Renal cortical epithelial cell (primary cell): ENCODE results near the gene CREB5. TPM values are rescaled to one million over a fixed set of nuclear protein-coding genes. Genes with fewer than 3 reads are reported as not detected.

Experiments
- DNase-seq: peaks from one replicate; pipeline ENCODE4 v3.0.0-alpha.2; 2011; ENCODE audit warnings: low read depth
- total RNA-seq: library from RNA; depleted of rRNA; stranded (reverse); fragments of >200 nt; gene quantifications from 2 replicates; pipeline ENCODE4 v1.2.3, GENCODE V29; 2014

Gene CREB5
- total RNA-seq, 1 donor from 2014 or later: 14.1 TPM

DNA sequence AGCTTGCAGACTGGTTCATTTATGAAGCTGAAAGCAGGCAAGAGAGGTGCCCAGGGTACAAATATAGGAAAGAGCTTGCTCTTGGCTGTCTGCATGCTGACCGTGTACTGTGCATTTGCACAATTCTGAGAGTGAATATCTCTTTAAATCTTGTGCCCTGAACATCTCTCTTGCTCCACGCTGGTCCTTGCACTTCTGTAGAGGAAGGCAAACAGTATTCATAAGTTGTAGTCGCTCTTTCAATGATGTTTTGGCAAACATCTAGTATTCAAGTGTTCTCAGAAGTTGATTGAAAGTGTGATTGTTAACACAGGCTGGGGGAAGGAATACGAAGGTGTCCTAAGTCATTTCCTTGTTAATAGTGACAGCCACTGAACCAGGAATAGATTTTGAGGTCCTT is 332.6 kb downstream of the CREB5 start:
- no peak for DNase-seq

DNA sequence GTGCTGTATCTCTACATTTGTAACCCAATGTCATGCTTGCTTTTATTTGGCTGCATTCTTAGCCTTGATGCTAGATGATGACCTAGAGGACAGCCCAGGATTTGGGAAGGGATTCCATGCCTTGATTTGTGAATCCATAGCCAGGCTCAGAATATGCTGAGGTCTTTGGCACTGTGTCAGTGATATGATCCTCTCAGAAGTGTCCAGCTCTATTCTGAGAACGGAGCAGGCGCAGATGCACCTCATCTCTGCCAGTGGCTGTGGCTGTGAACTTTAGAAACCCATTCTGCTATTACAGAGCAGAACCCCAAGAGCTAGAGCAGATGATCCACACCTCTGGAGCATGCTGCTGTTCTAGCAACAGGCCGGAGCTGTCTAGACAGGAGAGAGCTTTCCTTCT is 333.0 kb downstream of the CREB5 start:
- DNase-seq: no peak

DNA sequence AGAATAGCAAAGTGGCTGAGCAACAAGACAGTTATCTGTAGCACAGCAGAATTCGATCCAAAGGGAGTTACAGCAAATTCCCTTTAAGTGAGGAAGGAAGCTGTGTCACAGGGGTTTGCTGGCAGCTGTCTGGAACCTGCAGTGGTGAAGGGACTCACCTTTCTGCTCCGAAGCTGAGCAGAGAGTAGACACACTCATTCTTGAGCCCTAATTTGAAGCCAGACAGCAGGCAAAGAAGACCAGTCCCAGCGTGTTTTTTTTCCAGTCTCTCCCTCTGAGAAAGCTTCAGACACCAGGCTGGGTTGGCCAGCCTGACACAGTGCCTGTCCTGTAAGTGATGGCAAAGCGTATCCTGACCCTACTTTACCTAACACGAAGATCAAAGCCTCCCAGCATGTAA is 335.1 kb downstream of the CREB5 start:
- DNase-seq: no peak

DNA sequence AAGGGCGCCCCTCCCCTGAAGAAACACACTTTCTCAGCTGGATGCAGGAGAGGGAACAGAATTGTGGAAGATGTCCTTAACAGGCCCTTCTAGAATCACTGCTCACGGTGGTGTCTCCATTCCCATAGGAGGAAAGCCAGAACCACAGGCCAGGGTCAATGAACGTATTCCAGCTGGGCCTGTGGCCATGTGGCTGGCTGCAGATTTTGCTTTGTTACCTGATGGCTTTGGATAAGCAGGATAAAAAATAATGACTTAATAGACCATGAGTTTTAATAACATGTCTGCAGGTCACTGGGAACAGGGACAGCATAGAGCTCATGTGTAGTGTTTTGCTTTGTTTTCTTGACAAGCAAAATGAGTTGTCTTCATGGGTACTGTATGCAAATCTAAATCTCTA is 335.5 kb downstream of the CREB5 start:
- DNase-seq: no peak

DNA sequence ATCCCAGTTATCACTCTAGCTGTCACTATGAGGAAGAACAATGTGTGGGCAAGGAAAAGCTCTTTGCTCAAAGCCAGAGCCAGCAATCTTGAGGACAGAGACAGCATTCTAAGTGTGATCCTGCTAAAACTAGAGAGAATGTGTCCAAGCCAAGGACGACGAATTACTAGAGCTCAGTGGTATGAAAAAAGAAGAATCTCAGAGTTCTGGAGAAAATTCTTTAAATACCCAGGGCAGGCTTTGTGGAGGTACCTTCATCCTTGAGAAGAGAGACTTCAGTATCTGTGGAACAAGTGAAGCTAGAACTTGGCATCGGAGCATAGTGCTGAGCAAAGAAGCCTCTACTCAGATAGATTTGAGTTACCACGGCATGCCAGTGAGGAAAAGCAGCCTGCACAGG is 336.0 kb downstream of the CREB5 start:
- DNase-seq: no peak

DNA sequence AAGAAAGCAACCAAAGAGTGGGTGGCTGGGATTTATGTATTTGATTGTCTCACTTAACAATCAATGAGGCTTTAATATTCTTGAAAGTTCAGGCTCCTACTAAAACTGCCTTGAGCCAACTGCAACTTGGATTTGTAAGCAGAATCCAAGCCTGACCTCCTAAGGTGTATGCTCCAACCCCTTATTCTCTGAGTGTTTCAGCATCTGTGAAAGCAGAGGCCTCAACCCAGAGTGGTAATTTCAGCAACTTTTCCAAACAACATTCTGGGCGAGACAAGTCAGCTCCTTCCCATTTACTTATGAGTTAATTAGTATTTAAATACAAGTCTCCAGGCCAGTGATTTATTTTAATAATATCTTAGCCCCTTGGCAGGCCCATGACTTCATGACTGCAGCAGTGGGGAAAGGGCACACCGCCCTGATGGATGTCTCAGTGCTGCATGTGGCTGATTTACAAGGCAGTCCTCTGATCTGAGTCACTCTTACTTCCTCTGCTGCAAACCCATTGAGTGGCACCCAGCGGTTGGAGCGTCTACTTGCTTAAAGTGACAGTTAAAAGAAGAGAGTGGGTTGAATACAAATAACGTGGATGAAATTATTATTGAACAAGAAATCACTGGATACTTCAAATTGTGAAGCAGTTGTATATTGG is 336.7 kb downstream of the CREB5 start:
- DNase-seq: peak; percentile 75

DNA sequence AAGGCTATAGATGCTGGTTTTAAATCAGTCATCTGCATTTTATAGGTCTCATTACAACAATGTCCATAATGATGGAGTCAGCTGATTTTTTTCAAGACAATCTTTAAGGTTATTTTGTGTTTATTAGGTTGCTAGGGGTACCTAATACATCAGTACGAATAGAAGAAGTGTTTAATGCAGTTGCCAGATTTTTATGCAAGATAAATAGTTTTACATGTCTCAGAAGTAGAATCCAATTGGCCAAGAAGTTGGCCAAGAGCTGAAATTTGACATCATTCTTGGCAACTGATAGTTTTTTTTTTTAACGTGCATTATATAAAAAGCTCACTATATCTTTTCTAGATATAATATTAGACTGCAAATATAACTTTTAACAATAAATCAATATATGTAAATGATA is 337.3 kb downstream of the CREB5 start:
- DNase-seq: no peak

DNA sequence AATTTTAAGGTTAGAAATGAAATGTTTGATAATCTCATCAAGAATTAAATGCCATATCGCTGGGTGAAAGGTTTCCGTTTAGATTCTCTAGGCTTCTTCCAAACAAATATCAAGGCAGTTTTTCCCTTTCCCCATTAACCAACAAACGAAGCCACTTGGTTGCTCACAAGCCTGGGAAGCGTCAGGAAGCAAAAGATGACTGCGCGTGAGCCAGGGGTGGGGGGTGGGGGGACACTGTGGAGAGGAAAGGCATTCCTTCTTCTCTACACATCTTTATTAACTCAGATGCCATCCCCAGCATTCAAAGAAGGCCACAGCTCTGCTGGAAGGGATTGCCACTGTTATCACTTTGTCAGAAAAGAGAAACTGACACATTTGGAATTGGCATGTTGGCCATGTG is 338.7 kb downstream of the CREB5 start:
- DNase-seq: no peak

DNA sequence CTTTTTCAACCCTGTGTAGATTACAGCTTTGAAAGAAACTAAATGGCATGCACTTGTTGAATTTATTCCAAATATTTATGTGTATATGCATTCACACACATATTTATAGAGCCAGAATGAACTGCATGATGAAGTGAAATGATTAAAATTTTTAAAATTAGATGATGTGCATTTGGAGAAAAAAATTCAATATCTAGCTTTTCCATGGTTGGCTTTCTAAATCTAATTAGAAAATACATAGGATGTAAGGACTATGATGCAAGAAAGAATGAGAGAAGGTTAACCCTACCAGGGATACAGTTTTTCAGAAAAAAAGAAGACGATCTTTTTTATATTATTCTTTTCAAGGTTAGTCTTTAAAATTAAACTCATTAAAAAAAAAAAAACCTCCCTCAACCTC is 341.3 kb downstream of the CREB5 start:
- DNase-seq: no peak

DNA sequence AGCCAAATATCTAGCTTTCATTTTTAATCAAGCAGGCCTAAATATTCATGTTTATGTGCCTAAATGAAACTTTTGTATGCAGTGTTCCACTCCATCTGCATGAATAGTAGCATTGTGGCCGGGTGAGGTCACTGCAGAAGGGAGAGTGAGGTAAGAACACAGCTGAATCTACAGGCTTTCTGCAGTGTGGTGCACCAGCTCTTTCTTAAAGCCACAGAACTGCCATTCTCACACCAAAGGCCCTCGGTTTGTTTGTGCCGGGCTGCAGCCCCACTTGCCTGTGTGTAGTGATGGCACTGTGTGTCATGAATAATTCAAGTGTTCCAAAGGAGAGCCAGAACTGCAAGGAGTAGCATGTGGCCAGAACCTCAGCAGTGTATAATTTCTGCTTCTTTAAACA is 341.7 kb downstream of the CREB5 start:
- DNase-seq: no peak

DNA sequence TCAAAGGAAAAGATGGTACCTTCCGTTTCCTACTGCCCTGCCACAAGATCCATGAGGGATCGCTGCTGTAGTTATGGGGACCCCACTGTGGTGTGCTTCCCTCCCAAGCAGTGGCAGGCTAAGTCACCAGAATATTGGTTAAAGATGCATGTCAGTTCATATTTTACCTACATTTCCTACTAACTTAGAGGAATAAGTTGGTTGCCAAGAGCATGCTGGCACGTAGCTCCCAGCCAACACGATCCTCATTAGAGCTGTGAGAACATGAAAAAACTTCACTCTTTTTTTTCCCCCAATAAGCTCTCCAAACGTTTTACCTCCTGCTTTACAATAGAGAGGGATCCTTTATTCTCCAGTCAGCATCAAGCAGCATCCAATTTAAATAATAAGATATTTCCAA is 342.1 kb downstream of the CREB5 start:
- no peak for DNase-seq

DNA sequence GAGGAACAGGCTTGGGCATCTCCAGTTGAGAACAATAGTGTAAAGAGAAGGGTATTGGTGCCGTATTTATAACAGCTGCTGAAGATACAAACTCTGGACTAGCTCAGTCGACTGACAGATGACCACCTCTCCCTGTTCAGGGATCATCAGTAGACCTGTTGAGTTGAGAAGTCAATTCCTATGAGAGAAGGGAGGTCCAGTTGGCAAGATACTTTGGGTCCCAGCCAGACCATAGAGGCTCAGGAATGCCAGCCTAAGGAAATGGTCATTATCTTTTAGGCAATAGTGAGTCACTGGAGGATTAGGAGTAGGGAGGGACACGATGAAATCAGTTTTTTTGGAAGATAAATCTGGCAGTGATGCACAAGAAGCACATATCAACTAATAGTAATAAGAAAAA is 342.9 kb downstream of the CREB5 start:
- no peak for DNase-seq

DNA sequence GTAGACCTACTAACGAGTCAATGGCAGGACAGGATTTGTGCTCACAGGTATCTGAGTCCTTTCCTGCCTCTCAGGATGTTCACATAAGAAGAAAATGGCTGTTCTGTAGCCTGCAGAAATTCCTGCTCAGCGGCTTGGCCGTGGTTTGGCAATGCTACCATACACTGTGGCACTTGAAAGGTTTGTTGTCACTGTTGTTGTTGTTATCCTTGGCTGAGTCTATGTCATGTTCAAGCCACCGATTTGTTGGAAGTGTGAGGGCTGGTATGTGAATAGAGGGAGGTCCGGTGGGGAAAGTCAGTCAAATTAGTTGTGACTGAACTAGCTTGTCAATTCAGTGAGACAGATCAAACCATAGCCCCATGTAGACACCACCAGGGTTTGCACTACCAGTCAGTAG is 345.9 kb downstream of the CREB5 start:
- DNase-seq: no peak

DNA sequence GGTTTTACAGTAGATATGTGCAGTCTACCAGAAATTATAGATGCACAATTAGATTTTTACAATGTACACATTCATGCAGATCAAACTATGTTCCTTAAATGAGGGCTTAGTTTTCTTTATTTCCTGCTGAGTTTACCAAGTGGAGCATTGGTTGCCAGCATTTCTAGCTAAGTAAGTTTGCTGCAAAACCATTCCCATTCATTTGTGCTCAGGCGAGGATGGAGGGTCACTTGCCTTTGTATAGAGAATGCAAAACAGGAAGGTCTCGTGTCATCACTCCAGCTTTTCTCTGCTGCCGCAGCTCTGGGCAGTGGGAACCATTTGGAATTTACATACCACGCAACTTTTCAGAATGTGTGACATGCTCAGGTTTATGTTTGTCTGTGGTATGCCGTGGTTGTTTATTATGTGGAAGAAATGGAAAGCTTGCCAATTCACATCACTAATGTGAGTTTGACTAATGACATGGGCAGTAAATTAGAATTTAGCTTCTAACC is 347.2 kb downstream of the CREB5 start:
- DNase-seq: peak; percentile 95

DNA sequence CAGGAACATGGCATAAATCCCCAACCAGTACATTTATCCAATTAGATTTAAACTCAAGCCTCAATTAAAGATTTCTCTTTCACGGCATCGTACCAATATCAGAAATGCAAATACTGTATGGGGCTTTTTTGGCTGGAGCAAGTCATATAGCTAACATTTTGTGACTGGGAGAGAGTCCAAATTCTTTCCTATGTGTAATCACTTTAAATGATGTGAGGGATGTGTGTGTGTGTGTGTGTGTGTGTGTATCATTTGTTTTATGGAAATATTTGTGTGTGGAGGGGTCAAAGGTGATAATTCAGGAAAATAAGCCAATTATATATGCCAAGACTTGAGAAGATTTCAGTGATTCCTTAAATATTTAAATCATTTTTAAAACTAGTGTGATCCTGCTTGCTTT is 349.2 kb downstream of the CREB5 start:
- DNase-seq: no peak

DNA sequence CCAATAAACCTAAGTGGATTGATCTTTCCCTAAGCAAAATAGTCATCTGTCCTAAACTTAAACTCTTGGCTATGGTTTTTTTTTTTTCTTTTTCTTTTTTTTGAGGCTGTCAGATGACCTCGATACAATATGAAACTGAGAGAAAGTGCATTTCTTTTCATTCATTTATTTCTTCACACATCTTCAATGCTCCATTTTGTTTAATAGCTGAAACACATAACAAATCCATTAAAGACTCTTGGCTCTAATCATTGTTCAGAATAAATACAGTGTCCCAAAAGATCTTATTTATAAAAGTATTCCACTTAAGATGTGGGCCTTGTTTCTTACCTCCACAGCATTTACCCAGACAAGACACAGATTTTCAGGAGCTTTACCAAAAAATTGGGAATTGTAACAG is 350.3 kb downstream of the CREB5 start:
- no peak for DNase-seq

DNA sequence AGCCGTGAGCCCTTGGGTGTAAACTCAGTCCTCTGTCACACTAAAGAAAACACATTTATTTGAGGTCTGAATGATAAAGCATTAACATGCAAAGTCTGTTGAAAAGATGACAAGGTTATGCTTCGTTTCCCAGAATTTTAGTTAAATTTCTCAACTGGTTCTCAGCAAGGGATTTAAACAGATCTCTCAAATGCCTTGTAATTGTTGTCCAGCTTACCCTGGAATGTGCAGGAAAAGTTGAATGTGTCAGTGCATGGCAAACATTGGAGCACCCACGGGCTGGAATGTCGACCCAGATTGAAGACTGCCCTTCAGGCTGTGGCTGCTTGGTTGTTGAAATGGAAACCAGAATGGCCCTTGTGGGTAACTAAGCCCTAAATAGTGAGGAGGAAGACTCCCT is 354.0 kb downstream of the CREB5 start:
- peak; percentile 52 for DNase-seq

DNA sequence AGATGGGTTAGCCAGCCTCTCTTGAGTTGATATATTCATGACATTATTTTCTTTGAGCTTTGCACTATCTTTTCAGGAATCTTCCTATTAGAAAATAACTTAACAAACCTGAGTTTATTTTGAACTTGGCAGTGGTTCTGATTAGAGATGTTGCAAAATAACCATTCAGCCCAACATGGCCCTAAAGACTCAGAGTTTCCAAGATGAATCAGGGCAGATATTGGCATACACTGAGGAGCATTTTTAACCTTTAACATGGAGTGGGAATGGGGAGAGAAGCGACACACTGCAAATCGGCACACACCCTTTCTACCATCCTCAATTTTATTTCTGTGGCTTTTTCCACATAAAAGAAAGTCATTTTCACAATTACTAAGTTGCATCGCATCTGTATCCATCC is 355.0 kb downstream of the CREB5 start:
- DNase-seq: no peak

DNA sequence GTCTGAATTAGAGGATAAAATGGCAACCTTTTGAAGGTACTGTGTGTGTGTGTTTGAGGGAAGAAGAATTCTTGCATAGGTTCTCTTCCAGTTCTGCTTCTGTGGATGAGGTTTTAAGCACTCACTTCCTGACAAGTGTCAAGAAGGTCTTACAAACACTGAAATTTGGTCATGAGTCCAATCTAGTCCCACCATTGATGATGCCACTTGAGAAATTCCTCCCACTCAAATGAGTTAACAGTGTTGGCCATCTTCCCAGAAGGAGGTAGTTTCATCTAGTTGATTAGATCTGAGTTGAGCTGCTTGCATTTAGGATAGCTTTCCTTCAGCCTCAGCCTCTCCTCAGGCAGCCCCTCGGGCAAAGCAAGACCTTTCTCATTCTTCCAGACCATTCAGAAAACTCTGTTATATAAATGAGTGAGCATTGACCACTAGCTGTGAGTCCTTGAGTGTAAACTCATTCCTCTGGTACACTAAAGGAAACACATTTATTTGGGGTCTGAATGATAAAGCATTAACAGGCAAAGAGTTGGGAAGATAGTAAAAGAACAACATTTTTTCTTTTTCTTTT is 356.3 kb downstream of the CREB5 start:
- DNase-seq: peak; percentile 92

DNA sequence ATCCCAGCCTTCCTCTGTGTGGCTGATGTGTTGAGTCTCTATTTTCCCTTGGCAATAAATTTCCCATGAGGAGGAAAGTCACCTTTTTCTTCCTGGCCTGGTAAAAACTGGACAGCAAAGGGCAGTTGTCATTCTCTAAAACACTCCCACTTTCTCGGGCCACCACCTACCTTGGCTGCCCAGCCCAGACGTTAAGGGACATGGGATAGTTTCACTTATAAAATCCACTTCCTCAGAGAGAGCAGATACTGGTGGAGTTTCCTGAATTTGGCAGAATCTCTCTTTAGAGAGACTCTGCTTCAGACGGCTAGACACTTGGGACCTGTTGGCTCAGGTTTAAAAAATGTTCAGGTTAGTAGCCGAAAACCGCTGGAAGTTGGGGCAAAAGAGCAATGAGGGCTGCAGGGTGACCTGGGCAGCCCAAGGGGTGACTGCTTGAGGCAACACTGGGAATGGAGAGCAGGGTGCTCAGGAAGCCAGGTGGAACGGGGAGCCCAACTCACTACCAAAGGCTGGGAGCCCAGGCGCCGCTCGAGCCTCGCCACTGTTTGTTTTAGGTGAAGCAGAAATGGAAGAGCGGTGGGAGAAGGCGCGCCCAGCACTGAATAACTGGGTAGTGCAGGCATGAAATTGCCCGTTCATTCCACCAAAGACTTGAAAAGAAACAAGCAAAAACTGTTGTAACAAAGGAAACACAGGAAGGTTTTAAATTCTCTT is 359.7 kb downstream of the CREB5 start:
- no peak for DNase-seq

DNA sequence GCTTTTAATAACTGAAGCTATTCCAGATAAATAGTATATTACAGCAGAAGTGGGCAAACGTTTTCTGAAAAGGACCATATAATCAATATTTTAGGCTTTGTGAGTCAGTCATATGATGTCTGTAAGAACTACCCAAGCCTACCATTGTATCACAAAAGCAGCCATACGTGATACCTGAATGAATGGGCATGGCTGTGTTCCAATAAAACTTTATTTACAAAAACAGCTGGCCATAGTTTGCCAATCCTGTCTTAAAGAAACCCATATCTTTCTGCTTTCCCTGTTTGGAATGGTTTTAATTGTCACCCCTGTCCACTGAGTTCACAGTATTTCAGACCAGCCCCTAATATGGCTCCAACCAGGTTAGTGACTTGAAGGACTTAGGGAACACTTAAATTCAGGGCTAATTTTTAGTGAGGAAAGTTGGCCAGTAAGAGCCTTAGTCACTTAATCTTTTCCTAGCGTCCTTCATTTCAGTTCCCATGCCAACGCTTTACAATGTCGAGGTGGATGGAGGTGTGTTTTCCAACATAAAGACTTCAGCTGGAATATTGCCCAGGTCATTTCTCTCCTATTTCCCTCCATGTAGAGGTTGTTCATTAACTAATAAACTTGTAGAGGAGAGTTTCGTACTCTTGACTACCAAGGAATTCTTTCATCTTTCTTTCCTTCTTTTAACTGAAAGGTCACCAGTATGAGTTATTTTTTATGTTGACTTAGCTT is 361.3 kb downstream of the CREB5 start:
- DNase-seq: peak; percentile 57

DNA sequence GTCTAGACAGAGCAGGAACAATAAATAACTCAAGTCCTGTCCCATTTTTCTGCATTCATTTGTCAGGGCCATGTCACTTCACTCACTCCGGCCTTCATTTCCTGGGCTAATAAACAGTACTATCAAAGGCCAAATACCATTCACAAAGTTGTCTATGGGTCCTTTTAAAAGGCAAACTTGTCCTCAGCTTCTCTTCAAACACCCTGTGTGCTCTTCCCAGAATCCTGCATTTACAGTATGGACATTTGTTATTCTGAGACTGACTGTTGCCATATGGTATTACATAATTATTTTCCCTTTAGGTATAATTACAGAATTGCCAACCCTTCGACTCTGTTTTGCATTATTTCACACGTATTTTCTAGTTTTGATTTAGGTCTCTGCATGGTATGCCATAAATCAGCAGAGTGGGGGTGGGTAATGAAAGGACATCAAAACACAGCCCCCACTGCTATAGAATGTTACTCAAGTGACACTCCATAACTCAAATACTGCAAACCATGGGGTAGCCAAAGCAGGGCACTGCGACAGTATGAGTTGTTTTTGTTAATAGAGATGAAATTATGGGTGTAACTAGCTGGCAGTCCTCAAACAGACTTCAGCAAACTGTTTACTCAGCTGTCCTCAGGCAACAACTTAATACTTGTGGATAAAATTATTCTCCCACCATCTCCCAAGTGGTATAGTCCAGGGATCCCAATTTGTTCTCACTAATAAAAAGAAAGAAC is 362.1 kb downstream of the CREB5 start:
- DNase-seq: no peak
